ENCODE measurements around the gene MAD1L1.

Gene MAD1L1

DNA sequence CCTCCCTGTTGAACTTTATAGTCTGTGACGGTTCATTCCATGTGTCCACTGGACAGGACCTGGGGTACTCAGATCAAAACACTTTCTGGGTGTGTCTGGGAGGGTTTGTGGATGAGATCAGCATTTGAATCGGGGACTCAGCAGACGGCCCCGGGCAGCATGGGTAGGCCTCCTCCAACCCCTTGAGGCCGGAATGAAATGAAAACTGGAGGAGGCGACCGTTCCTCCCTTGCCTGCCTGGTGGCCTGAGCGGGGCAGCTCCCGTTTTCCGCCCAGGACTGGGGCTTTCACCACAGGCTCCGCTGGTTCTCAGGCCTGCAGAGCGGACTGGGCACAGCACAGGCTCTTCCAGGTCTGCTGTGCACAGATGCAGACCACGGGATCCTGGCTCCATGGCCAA, 247.7 kb downstream of the MAD1L1 start:
- in situ Hi-C loops (cut with HindIII; ENCODE audit: low sequenced_read_pairs): no loop called here
- no peak for DNase-seq (ENCODE audit: low read depth)
- TF ChIP-seq CTCF (IDR thresholded peaks at IDR 0.05; ENCODE audit: low read depth, low read length, missing control alignments): no peak
- H3K4me3 ChIP-seq (ENCODE audit: low read depth, low read length): no peak overlapping the region

DNA sequence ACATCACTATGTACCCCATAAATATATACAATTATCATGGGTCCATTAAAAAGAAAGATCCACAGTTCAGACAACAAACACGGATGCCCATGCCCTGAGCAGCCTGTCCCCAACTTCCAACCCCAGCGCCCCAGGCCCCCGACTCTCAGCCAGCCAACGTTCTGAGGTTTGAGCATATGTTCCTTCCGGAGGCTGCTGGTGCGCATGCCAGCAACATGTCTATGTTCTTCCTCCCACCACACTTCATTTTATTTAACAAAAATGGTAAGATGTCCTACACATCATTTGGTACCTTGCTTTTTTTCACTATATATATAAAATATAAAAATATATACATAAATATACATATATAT, 250.9 kb downstream of the MAD1L1 start:
- no peak overlapping the region for H3K4me3 ChIP-seq (ENCODE audit: low read depth, low read length)
- no peak for TF ChIP-seq CTCF (IDR thresholded peaks at IDR 0.05; ENCODE audit: low read depth, low read length, missing control alignments)
- DNase-seq (ENCODE audit: low read depth): no peak
- in situ Hi-C loops (cut with HindIII; ENCODE audit: low sequenced_read_pairs): no loop called here

DNA sequence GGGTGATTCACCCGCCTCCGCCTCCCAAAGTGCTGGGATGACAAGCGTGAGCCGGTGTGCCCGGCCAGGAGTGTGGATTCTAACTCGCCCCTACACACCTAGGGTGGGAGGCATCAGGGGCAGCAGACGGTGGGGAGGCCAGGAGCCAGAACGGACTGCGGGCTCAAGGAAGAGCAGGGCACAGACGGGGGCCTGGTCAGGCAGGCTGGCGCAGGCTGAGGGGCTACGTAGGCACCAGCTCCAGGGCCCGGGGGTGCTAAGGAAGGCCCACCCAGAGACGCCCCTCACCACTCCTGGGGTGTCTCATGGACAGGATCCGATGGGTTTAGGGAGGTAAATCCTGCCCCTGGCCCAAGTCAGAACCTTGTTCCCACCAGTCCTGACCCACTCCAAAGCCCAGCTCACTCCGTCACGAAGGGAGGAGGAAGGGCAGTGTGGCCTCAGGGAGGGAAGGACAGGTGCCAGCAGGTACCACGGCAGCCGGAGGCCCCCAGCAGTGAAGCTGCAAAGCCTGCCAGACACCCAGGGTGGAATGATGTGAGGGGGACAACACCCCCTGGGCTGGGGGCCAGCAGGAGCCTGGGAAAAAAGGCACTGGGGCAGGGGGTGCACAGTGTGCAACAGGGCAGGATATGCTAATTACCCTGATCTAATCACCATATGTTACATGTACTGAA, 251.4 kb downstream of the MAD1L1 start:
- in situ Hi-C loops (cut with HindIII; ENCODE audit: low sequenced_read_pairs): no loop called here

DNA sequence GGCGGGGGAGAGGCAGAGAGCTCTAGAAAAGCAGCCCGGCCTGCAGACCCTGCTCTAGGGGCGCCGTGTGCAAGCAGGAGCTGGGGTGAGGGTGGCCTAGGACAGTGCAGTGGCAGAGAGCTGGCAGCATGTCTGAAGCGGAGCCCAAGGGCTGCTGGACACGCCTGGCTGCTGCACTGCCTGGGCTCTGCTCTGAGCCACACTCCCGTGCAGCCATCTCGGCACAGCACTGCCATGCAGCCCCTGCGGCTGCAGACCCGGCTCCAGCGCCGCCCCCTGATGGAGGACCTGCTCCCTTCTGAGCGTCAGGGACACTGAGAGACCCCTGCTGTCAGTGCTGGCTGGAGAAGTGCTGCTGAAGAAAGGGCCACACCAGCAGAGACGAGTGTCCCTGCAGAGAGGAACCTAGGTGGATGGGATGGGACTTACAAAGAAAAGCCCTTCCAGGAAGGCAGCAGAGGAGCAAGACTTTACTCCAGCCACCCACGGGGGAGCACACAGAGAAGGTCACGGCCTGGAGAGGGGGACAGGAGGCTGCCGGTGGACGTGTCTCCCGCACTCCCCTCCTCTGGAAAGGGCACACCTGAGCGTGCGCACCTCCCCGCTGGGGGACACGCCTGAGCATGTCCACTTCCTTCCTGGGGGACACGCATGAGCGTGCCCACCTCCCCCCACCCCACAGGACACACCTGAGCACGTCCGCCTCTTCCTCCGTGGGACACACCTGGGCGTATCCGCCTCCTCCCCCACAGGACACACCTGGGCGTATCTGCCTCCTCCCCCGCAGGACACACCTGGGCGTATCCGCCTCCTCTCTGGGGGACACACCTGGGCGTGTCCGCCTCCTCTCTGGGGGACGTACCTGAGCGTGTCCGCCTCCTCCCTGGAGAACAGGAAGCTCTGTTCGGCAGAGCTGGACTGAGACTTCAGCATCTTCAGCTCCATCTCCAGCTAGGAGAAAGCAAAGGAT, 252.9 kb downstream of the MAD1L1 start:
- TF ChIP-seq CTCF (IDR thresholded peaks at IDR 0.05; ENCODE audit: low read depth, low read length, missing control alignments): no peak
- DNase-seq (ENCODE audit: low read depth): no peak
- in situ Hi-C loops (cut with HindIII; ENCODE audit: low sequenced_read_pairs): loop anchor here (10.0 kb wide), 1 partner anchor 55 kb away; no protein-coding TSS in a partner anchor
- no peak overlapping the region for H3K4me3 ChIP-seq (ENCODE audit: low read depth, low read length)

More for the DNA sequence above, 251.4 kb downstream of the MAD1L1 start:
- no peak for DNase-seq (ENCODE audit: low read depth)
- TF ChIP-seq CTCF (IDR thresholded peaks at IDR 0.05; ENCODE audit: low read depth, low read length, missing control alignments): no peak
- no peak overlapping the region for H3K4me3 ChIP-seq (ENCODE audit: low read depth, low read length)

- in situ Hi-C loops (cut with HindIII; ENCODE audit: low sequenced_read_pairs): loop anchor here (10.0 kb wide), 1 partner anchor 56 kb away; no protein-coding TSS in a partner anchor
Observed at GRCh38 chr7:1978656-1979590, 253.8 kb downstream of the MAD1L1 start.

More at GRCh38 chr7:1978656-1979590, 253.8 kb downstream of the MAD1L1 start:
- H3K4me3 ChIP-seq (ENCODE audit: low read depth, low read length): no peak overlapping the region
- DNase-seq (ENCODE audit: low read depth): no peak
- TF ChIP-seq CTCF (IDR thresholded peaks at IDR 0.05; ENCODE audit: low read depth, low read length, missing control alignments): no peak

Data from astrocyte of the cerebellum (primary cell).